HL-60 (cell line): ENCODE measurements around the gene MPI.
A peak's percentile ranks its signal among the peaks of the same experiment; 100 is the strongest.

Source experiments
- DNase-seq, 2 experiments: peaks; one replicate each; pipeline ENCODE4 v3.0.0-alpha.2; 2010 to 2020; ENCODE audit warnings: low read depth in 1 of 2, low spot score in 1 of 2
- H3K27ac ChIP-seq: fragments of 250-450 bp; sonication (Bioruptor Pico); replicated peaks from 2 replicates; pipeline ENCODE4 v1.5.1; 2020; ENCODE audit warnings: mild to moderate bottlenecking, moderate library complexity
- H3K27me3 ChIP-seq: fragments of 250-450 bp; sonication (Bioruptor Pico); 2 replicates; pipeline ENCODE4 v1.5.1; 2021; ENCODE audit warnings: mild to moderate bottlenecking, moderate library complexity; ENCODE audit not compliant: insufficient read depth, poor library complexity, severe bottlenecking
- H3K4me3 ChIP-seq: replicated peaks from 2 replicates; pipeline ENCODE4 v1.5.1; 2011; ENCODE audit warnings: mild to moderate bottlenecking, control low read depth, low read length; ENCODE audit not compliant: insufficient read depth
- CTCF ChIP-seq: IDR thresholded peaks from one replicate; pipeline ENCODE4 v1.5.1; 2011; ENCODE audit warnings: low read length, control low read depth, inconsistent platforms; ENCODE audit not compliant: insufficient read depth
- GABPA ChIP-seq: IDR thresholded peaks from 2 replicates; pipeline ENCODE4 v1.6.1; 2012; ENCODE audit warnings: low read depth
- POLR2AphosphoS5 ChIP-seq: IDR thresholded peaks from 2 replicates; pipeline ENCODE4 v1.6.1; 2012; ENCODE audit warnings: low read depth
- REST ChIP-seq: IDR thresholded peaks from 2 replicates; pipeline ENCODE4 v1.6.1; 2012; ENCODE audit warnings: low read depth; ENCODE audit not compliant: insufficient replicate concordance
- SPI1 ChIP-seq: IDR thresholded peaks from 2 replicates; pipeline ENCODE4 v1.6.1; 2012; ENCODE audit warnings: low read depth, mild to moderate bottlenecking, borderline replicate concordance

The MPI gene

GRCh38 chr15:74857671-74858368 lies 32.0 kb upstream of the MPI start:
- Histone ChIP-seq H3K4me3 (no peak overlapping the region), H3K27me3 (no peaks in the 10 kb centered on the region), H3K27ac (no peak overlapping the region)
- TF ChIP-seq GABPA: no peak
- TF ChIP-seq SPI1: no peak
- no peak for TF ChIP-seq POLR2AphosphoS5
- no peak for TF ChIP-seq REST
- TF ChIP-seq CTCF: no peak
- DNase-seq: no peak

GRCh38 chr15:74858369-74858740 lies 31.5 kb upstream of the MPI start:
- H3K27ac ChIP-seq: no peak overlapping the region
- TF ChIP-seq GABPA (no peak), SPI1 (peak; percentile 53; the same call in 1 of the 2 replicates)
- H3K27me3 ChIP-seq: no peaks in the 10 kb centered on the region
- no peak for DNase-seq
- no peak overlapping the region for H3K4me3 ChIP-seq

- no peak for DNase-seq
- no peak overlapping the region for H3K4me3 ChIP-seq
- TF ChIP-seq SPI1 (no peak), GABPA (no peak), POLR2AphosphoS5 (no peak), CTCF (no peak), REST (no peak)
Observed at GRCh38 chr15:74863239-74864056, 26.4 kb upstream of the MPI start.

GRCh38 chr15:74864296-74864695 lies 25.5 kb upstream of the MPI start:
- Histone ChIP-seq H3K4me3 (no peak overlapping the region), H3K27ac (no peak overlapping the region), H3K27me3 (no peaks in the 10 kb centered on the region)
- no peak for DNase-seq
- no peak for TF ChIP-seq POLR2AphosphoS5
- no peak for TF ChIP-seq CTCF
- TF ChIP-seq SPI1: no peak
- no peak for TF ChIP-seq GABPA
- TF ChIP-seq REST: no peak

More at GRCh38 chr15:74863239-74864056, 26.4 kb upstream of the MPI start:
- H3K27ac ChIP-seq: no peak overlapping the region
- no peaks in the 10 kb centered on the region for H3K27me3 ChIP-seq
